Measurements from ENCODE around the gene GIMAP8. TPM values are rescaled to one million over a fixed set of nuclear protein-coding genes. Genes with fewer than 3 reads are reported as not detected.

Gene GIMAP8
- total and polyA plus RNA-seq, 2 experiments from 2014 or later = not detected

- H3K4me1 ChIP-seq (ENCODE audit: insufficient read depth) = no peaks in the 10 kb centered on the region
- H3K79me2 ChIP-seq (ENCODE audit: insufficient read depth) = no peaks in the 10 kb centered on the region
- H4K20me1 ChIP-seq (ENCODE audit: insufficient read depth) = no peaks in the 10 kb centered on the region
- H3K4me3 ChIP-seq = no peak overlapping the region
- no peak for DNase-seq
- TF ChIP-seq EZH2phosphoT487 (IDR thresholded peaks at IDR 0.05; ENCODE audit: insufficient read depth, low read depth) (no peak), EZH2 (IDR thresholded peaks at IDR 0.05; ENCODE audit: insufficient read depth, poor library complexity, severe bottlenecking) (no peak)
- H3K9me3 ChIP-seq (ENCODE audit: low read depth) = no peaks in the 10 kb centered on the region
- H3K36me3 ChIP-seq (ENCODE audit: low read depth) = no peaks in the 10 kb centered on the region
- H3K27me3 ChIP-seq (replicated peaks; ENCODE audit: insufficient read depth) = no peaks in the 10 kb centered on the region
- H3K27ac ChIP-seq = no peak overlapping the region
- H3K4me2 ChIP-seq (ENCODE audit: unreplicated experiment) = no peak overlapping the region
- 3 to 12% methylated on average over 2 of the region's 2 CpGs for WGBS, 2 experiments (ENCODE audit: low coverage in 1 of 2, low lambda C conversion rate in 2 of 2, missing lambda C conversion rate in 2 of 2)
- in situ Hi-C loops (cut with MboI) = no loop called here
- H2AFZ ChIP-seq = no peak overlapping the region
- no peaks in the 10 kb centered on the region for H3F3A ChIP-seq (ENCODE audit: insufficient read depth)
- H3K9me2 ChIP-seq (ENCODE audit: insufficient read depth) = no peaks in the 10 kb centered on the region; the same call in 1 of the 2 replicates
- H3K9ac ChIP-seq = no peak overlapping the region
These were observed 73.6 kb downstream of the GIMAP8 start for GRCh38 chr7:150524018-150524417.

Other genes with a start within 250 kb of the GIMAP8 start
- not detected in 2 replicates for gene LRRC61, start 127.3 kb upstream of the GIMAP8 start, total RNA-seq (2014; rRNA removed; shearing (Covaris generic))
- not detected in 2 replicates for gene LRRC61, start 127.3 kb upstream of the GIMAP8 start, polyA plus RNA-seq (2016; fragmentation: Nextera tagmentation; extraction: Ambion mirVana)
- gene ACTR3C, start 127.1 kb upstream of the GIMAP8 start, total RNA-seq (2014; rRNA removed; shearing (Covaris generic)) = not detected in 2 replicates
- not detected in 2 replicates for gene ACTR3C, start 127.1 kb upstream of the GIMAP8 start, polyA plus RNA-seq (2016; fragmentation: Nextera tagmentation; extraction: Ambion mirVana)
- not detected in 2 replicates for gene RARRES2, start 109.0 kb upstream of the GIMAP8 start, total RNA-seq (2014; rRNA removed; shearing (Covaris generic))
- gene RARRES2, start 109.0 kb upstream of the GIMAP8 start, polyA plus RNA-seq (2016; fragmentation: Nextera tagmentation; extraction: Ambion mirVana) = not detected in 2 replicates
- 48.1 and 53.5 TPM in 2 replicates for gene REPIN1, start 81.8 kb upstream of the GIMAP8 start, total RNA-seq (2014; rRNA removed; shearing (Covaris generic))
- 15.8 and 17.3 TPM in 2 replicates for gene REPIN1, start 81.8 kb upstream of the GIMAP8 start, polyA plus RNA-seq (2016; fragmentation: Nextera tagmentation; extraction: Ambion mirVana)
- 3.9 and 5.2 TPM in 2 replicates for gene ZNF775, start 71.3 kb upstream of the GIMAP8 start, total RNA-seq (2014; rRNA removed; shearing (Covaris generic))
- 0.75 and 1.6 TPM in 2 replicates for gene ZNF775, start 71.3 kb upstream of the GIMAP8 start, polyA plus RNA-seq (2016; fragmentation: Nextera tagmentation; extraction: Ambion mirVana)
- not detected in 2 replicates for gene GIMAP7, start 64.2 kb downstream of the GIMAP8 start, total RNA-seq (2014; rRNA removed; shearing (Covaris generic))
- gene GIMAP7, start 64.2 kb downstream of the GIMAP8 start, polyA plus RNA-seq (2016; fragmentation: Nextera tagmentation; extraction: Ambion mirVana) = not detected in 2 replicates
- gene GIMAP4, start 116.8 kb downstream of the GIMAP8 start, total RNA-seq (2014; rRNA removed; shearing (Covaris generic)) = not detected in 2 replicates
- gene GIMAP4, start 116.8 kb downstream of the GIMAP8 start, polyA plus RNA-seq (2016; fragmentation: Nextera tagmentation; extraction: Ambion mirVana) = not detected in 2 replicates
- not detected in 2 replicates for gene GIMAP6, start 181.8 kb downstream of the GIMAP8 start, total RNA-seq (2014; rRNA removed; shearing (Covaris generic))
- not detected in 2 replicates for gene GIMAP6, start 181.8 kb downstream of the GIMAP8 start, polyA plus RNA-seq (2016; fragmentation: Nextera tagmentation; extraction: Ambion mirVana)
- gene GIMAP2, start 235.1 kb downstream of the GIMAP8 start, total RNA-seq (2014; rRNA removed; shearing (Covaris generic)) = 0.13 TPM in 1 of 2 replicates, not detected in the other
- 0.13 and 0.22 TPM in 2 replicates for gene GIMAP2, start 235.1 kb downstream of the GIMAP8 start, polyA plus RNA-seq (2016; fragmentation: Nextera tagmentation; extraction: Ambion mirVana)

All from GM23248 (cell line).